GM19452 (cell line): ENCODE results near the gene SYK.

Source experiments
- ATAC-seq: cut with Tn5 transposase; IDR thresholded peaks from one replicate; pipeline ENCODE4 v1.9.1; 2021; ENCODE audit not compliant: unreplicated experiment

SYK gene

GRCh38 chr9:90933468-90933867 lies 131.8 kb downstream of the SYK start:
- no peak for ATAC-seq

- no peak for ATAC-seq
Measured at GRCh38 chr9:90939351-90939750, 137.7 kb downstream of the SYK start.

- ATAC-seq = no peak
Measured at GRCh38 chr9:90940280-90940679, 138.7 kb downstream of the SYK start.

- no peak for ATAC-seq
Measured at GRCh38 chr9:90941661-90942060, 140.0 kb downstream of the SYK start.

- ATAC-seq = no peak
Measured at GRCh38 chr9:90942555-90942954, 140.9 kb downstream of the SYK start.

- ATAC-seq = no peak
Measured at GRCh38 chr9:90943341-90943740, 141.7 kb downstream of the SYK start.

- ATAC-seq = no peak
Measured at GRCh38 chr9:90945336-90945735, 143.7 kb downstream of the SYK start.

GRCh38 chr9:90946982-90947381 lies 145.4 kb downstream of the SYK start:
- no peak for ATAC-seq
